ENCODE results near the gene UBA3. TPM values are rescaled to one million over a fixed set of nuclear protein-coding genes. Genes with fewer than 3 reads are reported as not detected.
A peak's percentile ranks its signal among the peaks of the same experiment; 100 is the strongest.

Gene UBA3
- total RNA-seq (2021; ENCODE audit: unreplicated experiment): 47.1 TPM
- 33.7 TPM for polyA plus RNA-seq (2012; ENCODE audit: insufficient read length)
- percentile 85 among the genes with signal in this experiment for Bru-seq, nascent RNA
- percentile 91 among the genes with signal in this experiment for BruChase-seq, experiment 1, labeled RNA remaining after a 2-hour chase
- BruChase-seq, experiment 2, labeled RNA remaining after a 6-hour chase: percentile 91 among the genes with signal in this experiment
- long read RNA-seq, transcript UBA3-202 (18 exons, 2,154 nt): major isoform, 61 of 93 reads
- long read RNA-seq, transcript UBA3-201 (17 exons, 2,112 nt): minor isoform, 5 of 93 reads
- long read RNA-seq, partial matches to known transcripts: 10 of 93 reads
- long read RNA-seq, other reads (novel, unspliced or antisense): 14 of 93 reads

- TF ChIP-seq TCF7L2 (IDR thresholded peaks at IDR 0.05; ENCODE audit: low read depth, low read length) (no peak), POLR2AphosphoS5 (IDR thresholded peaks at IDR 0.05; ENCODE audit: low read depth, low read length) (peak; percentile 59; the same call in 1 of the 2 replicates)
- TF ChIP-seq, protein P1, sequence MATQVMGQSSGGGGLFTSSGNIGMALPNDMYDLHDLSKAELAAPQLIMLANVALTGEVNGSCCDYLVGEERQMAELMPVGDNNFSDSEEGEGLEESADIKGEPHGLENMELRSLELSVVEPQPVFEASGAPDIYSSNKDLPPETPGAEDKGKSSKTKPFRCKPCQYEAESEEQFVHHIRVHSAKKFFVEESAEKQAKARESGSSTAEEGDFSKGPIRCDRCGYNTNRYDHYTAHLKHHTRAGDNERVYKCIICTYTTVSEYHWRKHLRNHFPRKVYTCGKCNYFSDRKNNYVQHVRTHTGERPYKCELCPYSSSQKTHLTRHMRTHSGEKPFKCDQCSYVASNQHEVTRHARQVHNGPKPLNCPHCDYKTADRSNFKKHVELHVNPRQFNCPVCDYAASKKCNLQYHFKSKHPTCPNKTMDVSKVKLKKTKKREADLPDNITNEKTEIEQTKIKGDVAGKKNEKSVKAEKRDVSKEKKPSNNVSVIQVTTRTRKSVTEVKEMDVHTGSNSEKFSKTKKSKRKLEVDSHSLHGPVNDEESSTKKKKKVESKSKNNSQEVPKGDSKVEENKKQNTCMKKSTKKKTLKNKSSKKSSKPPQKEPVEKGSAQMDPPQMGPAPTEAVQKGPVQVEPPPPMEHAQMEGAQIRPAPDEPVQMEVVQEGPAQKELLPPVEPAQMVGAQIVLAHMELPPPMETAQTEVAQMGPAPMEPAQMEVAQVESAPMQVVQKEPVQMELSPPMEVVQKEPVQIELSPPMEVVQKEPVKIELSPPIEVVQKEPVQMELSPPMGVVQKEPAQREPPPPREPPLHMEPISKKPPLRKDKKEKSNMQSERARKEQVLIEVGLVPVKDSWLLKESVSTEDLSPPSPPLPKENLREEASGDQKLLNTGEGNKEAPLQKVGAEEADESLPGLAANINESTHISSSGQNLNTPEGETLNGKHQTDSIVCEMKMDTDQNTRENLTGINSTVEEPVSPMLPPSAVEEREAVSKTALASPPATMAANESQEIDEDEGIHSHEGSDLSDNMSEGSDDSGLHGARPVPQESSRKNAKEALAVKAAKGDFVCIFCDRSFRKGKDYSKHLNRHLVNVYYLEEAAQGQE (IDR thresholded peaks at IDR 0.05; ENCODE audit: insufficient read depth in 1 of 2, low read depth in 2 of 2, low read length in 1 of 2): no peak
- CTCF ChIA-PET: interaction anchor here (0.5 to 0.7 kb wide), 4 partner anchors 27 to 176 kb away, joined by 3 to 4 read pairs (median 3); no protein-coding TSS in a partner anchor
- in situ Hi-C loops (cut with HindIII; ENCODE audit: low pct_unique_long_range_greater_than_20kb, low sequenced_read_pairs): no loop called here
- Histone ChIP-seq H3K27me3 (ENCODE audit: control insufficient read depth, insufficient read depth, low read length) (no peaks in the 10 kb centered on the region), H3K9me3 (ENCODE audit: control insufficient read depth, insufficient read depth, low read depth, low read length) (no peaks in the 10 kb centered on the region), H3K4me1 (ENCODE audit: control insufficient read depth, insufficient read depth, low read length) (peaks cover 29% of the 10 kb centered on the region), H3K27ac (ENCODE audit: low read length) (peak within 1 kb of the TSS; percentile 77), H3K4me3 (ENCODE audit: low read depth in 2 of 2, low read length in 2 of 2) (peak within 1 kb of the TSS; percentile 77 to 78), H3K36me3 (ENCODE audit: control insufficient read depth, insufficient read depth, low read length) (peaks cover 6% of the 10 kb centered on the region)
- ATAC-seq (peak; percentile 83), DNase-seq (ENCODE audit: low read depth, low spot score) (no peak)
- no TSS peak for BruUV-seq (replicated peaks)
- POLR2A ChIA-PET: interaction anchor here (0.7 kb wide), 1 partner anchor 10 kb away, joined by 11 read pairs; no protein-coding TSS in a partner anchor
- intact Hi-C loops (cut with micrococcal nuclease; ENCODE audit: unreplicated experiment): no loop called here
Measured at GRCh38 chr3:69080233-69080920, at the start of gene UBA3. Gene UBA3 (minus strand): TSS chr3:69080365. CDS start chr3:69080353, 12 bp downstream.

DNA sequence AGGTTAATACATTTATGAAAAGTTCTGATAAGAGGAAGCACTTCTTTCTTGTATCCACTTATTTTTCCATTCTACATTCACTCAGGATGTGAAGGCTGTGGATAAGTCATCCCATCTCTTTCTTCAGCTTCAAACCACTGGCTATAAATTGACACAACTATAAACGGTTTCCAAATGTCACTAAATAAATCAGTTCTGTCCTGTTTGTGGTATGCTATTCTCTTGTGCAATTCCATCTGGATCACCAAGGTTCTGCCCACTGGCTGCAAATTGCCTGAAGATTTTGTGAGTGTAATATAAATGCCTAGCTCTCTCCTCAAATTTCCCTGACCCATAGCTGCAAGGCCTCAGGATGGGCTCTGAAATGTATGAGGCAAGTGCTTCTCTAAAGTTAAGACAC is 49.4 kb upstream of the UBA3 start:
- no peak for ATAC-seq
- Histone ChIP-seq H3K9me3 (ENCODE audit: control insufficient read depth, insufficient read depth, low read depth, low read length) (no peaks in the 10 kb centered on the region), H3K36me3 (ENCODE audit: control insufficient read depth, insufficient read depth, low read length) (no peaks in the 10 kb centered on the region), H3K27ac (ENCODE audit: low read length) (no peak overlapping the region), H3K4me1 (ENCODE audit: control insufficient read depth, insufficient read depth, low read length) (no peaks in the 10 kb centered on the region), H3K4me3 (ENCODE audit: low read depth in 2 of 2, low read length in 2 of 2) (no peak overlapping the region), H3K27me3 (ENCODE audit: control insufficient read depth, insufficient read depth, low read length) (no peaks in the 10 kb centered on the region)
- BruUV-seq (replicated peaks): no TSS peak
- DNase-seq (ENCODE audit: low read depth, low spot score): no peak
- CTCF ChIA-PET: no interaction called here
- POLR2A ChIA-PET: no interaction called here
- intact Hi-C loops (cut with micrococcal nuclease; ENCODE audit: unreplicated experiment) (loop anchor here (10.0 kb wide), 2 partner anchors 295 to 815 kb away; no protein-coding TSS in a partner anchor), in situ Hi-C loops (cut with HindIII; ENCODE audit: low pct_unique_long_range_greater_than_20kb, low sequenced_read_pairs) (no loop called here)
- TF ChIP-seq, protein P1 (IDR thresholded peaks at IDR 0.05; ENCODE audit: insufficient read depth in 1 of 2, low read depth in 2 of 2, low read length in 1 of 2): no peak
